Measurements from ENCODE around the gene BTN2A1. TPM values are rescaled to one million over a fixed set of nuclear protein-coding genes. Genes with fewer than 3 reads are reported as not detected.

Gene BTN2A1
- total RNA-seq, 1 donor from 2014 or later: 45.1 TPM

GRCh38 chr6:26493258-26493657, 35.5 kb downstream of the BTN2A1 start:
- H3K36me3 Mint-ChIP-seq (ENCODE audit: low read depth): no peaks in the 10 kb centered on the region
- ATAC-seq (ENCODE audit: low read depth) (peak; percentile 64), DNase-seq (no peak)
- no peak for TF ChIP-seq CTCF (IDR thresholded peaks at IDR 0.05)
- intact Hi-C loops (cut with micrococcal nuclease): no loop called here
- H3K4me3 Mint-ChIP-seq: no peak overlapping the region
- ChIA-PET CTCF (no interaction called here), POLR2A (no interaction called here)
- peaks cover 7% of the 10 kb centered on the region for H3K4me1 Mint-ChIP-seq
- H3K27ac Mint-ChIP-seq: no peak overlapping the region
- H3K27me3 Mint-ChIP-seq: no peaks in the 10 kb centered on the region
- no peaks in the 10 kb centered on the region for H3K9me3 Mint-ChIP-seq

- ATAC-seq (ENCODE audit: low read depth): no peak
- POLR2A ChIA-PET: no interaction called here
- TF ChIP-seq CTCF (IDR thresholded peaks at IDR 0.05): no peak
- CTCF ChIA-PET: no interaction called here
- H3K36me3 Mint-ChIP-seq (ENCODE audit: low read depth): no peaks in the 10 kb centered on the region
- no peaks in the 10 kb centered on the region for H3K27me3 Mint-ChIP-seq
- no peaks in the 10 kb centered on the region for H3K9me3 Mint-ChIP-seq
- no peak overlapping the region for H3K27ac Mint-ChIP-seq
- H3K4me3 Mint-ChIP-seq: no peak overlapping the region
- peaks cover 7% of the 10 kb centered on the region for H3K4me1 Mint-ChIP-seq
- intact Hi-C loops (cut with micrococcal nuclease): no loop called here
- DNase-seq: no peak
These were observed 36.4 kb downstream of the BTN2A1 start for GRCh38 chr6:26494117-26494516.

GRCh38 chr6:26495281-26495680, 37.5 kb downstream of the BTN2A1 start:
- intact Hi-C loops (cut with micrococcal nuclease): no loop called here
- Mint-ChIP-seq H3K9me3 (no peaks in the 10 kb centered on the region), H3K27me3 (no peaks in the 10 kb centered on the region), H3K4me1 (peaks cover 9% of the 10 kb centered on the region), H3K4me3 (no peak overlapping the region), H3K36me3 (ENCODE audit: low read depth) (no peaks in the 10 kb centered on the region), H3K27ac (no peak overlapping the region)
- DNase-seq (no peak), ATAC-seq (ENCODE audit: low read depth) (no peak)
- CTCF ChIA-PET: interaction anchor here (0.6 kb wide), 1 partner anchor 18 kb away, joined by 3 read pairs; no protein-coding TSS in a partner anchor
- no peak for TF ChIP-seq CTCF (IDR thresholded peaks at IDR 0.05)
- POLR2A ChIA-PET: interaction anchor here (0.6 kb wide), 1 partner anchor 320 kb away, joined by 3 read pairs; no protein-coding TSS in a partner anchor

- ATAC-seq (ENCODE audit: low read depth) (no peak), DNase-seq (no peak)
- H3K9me3 Mint-ChIP-seq: no peaks in the 10 kb centered on the region
- peaks cover 24% of the 10 kb centered on the region for H3K4me1 Mint-ChIP-seq
- intact Hi-C loops (cut with micrococcal nuclease): no loop called here
- no peak overlapping the region for H3K4me3 Mint-ChIP-seq
- H3K36me3 Mint-ChIP-seq (ENCODE audit: low read depth): no peaks in the 10 kb centered on the region
- CTCF ChIA-PET: interaction anchor here (0.7 kb wide), 1 partner anchor 173 kb away, joined by 3 read pairs; no protein-coding TSS in a partner anchor
- no peak overlapping the region for H3K27ac Mint-ChIP-seq
- POLR2A ChIA-PET: interaction anchor here (0.6 to 0.9 kb wide), 2 partner anchors 13 to 187 kb away, joined by 3 to 4 read pairs; no protein-coding TSS in a partner anchor
- no peaks in the 10 kb centered on the region for H3K27me3 Mint-ChIP-seq
- TF ChIP-seq CTCF (IDR thresholded peaks at IDR 0.05): no peak
These were observed 39.9 kb downstream of the BTN2A1 start for GRCh38 chr6:26497610-26498009.

GRCh38 chr6:26500102-26500501, 42.3 kb downstream of the BTN2A1 start, which contains the start of gene BTN1A1:
TSS of gene BTN1A1 (plus strand) at chr6:26500303. CDS start at chr6:26501287, 984 bp downstream.
- TF ChIP-seq CTCF (IDR thresholded peaks at IDR 0.05): no peak
- intact Hi-C loops (cut with micrococcal nuclease): loop anchor here (2.0 kb wide), 1 partner anchor 15 kb away; no protein-coding TSS in a partner anchor
- Mint-ChIP-seq H3K4me3 (peak within 1 kb of the TSS; percentile 85), H3K27me3 (peaks cover 2% of the 10 kb centered on the region), H3K9me3 (no peaks in the 10 kb centered on the region), H3K4me1 (peaks cover 25% of the 10 kb centered on the region), H3K36me3 (ENCODE audit: low read depth) (no peaks in the 10 kb centered on the region), H3K27ac (no peak within 1 kb of the TSS)
- CTCF ChIA-PET: no interaction called here
- ATAC-seq (ENCODE audit: low read depth) (no peak), DNase-seq (no peak)
- POLR2A ChIA-PET: interaction anchor here (2.5 kb wide), 1 partner anchor 26 kb away, joined by 15 read pairs; no protein-coding TSS in a partner anchor
